BE2C (cell line): ENCODE measurements around the gene SLC9A8.

ENCODE experiments used
- DNase-seq: peaks from one replicate; pipeline ENCODE4 v3.0.0-alpha.2; 2020
- H3K27me3 ChIP-seq: fragments of 250-450 bp; sonication (Bioruptor Pico); 2 replicates; pipeline ENCODE4 v1.5.1; 2020; ENCODE audit warnings: mild to moderate bottlenecking
- H3K36me3 ChIP-seq: fragments of 250-450 bp; sonication (Bioruptor Pico); 2 replicates; pipeline ENCODE4 v1.5.1; 2020; ENCODE audit warnings: mild to moderate bottlenecking
- H3K4me1 ChIP-seq: fragments of 250-450 bp; sonication (Bioruptor Pico); 2 replicates; pipeline ENCODE4 v1.5.1; 2020
- H3K4me3 ChIP-seq: 2 replicates; pipeline ENCODE4 v1.5.1; 2011; ENCODE audit warnings: low read depth, low read length
- H3K9me3 ChIP-seq: fragments of 250-450 bp; sonication (Bioruptor Pico); 2 replicates; pipeline ENCODE4 v1.5.1; 2020
- CTCF ChIP-seq: IDR thresholded peaks from 2 replicates; pipeline ENCODE4 v1.5.1; 2012; ENCODE audit warnings: mild to moderate bottlenecking, low read depth, low read length

SLC9A8 gene

GRCh38 chr20:49878977-49879376 is 66.3 kb downstream of the SLC9A8 start:
- Histone ChIP-seq H3K4me1 (no peaks in the 10 kb centered on the region), H3K4me3 (no peak overlapping the region), H3K36me3 (no peaks in the 10 kb centered on the region; the same call in 1 of the 2 replicates), H3K9me3 (no peaks in the 10 kb centered on the region), H3K27me3 (no peaks in the 10 kb centered on the region)
- no peak for DNase-seq
- TF ChIP-seq CTCF, result no peak

GRCh38 chr20:49880177-49880576 is 67.5 kb downstream of the SLC9A8 start:
- TF ChIP-seq CTCF, result no peak
- Histone ChIP-seq H3K9me3 (no peaks in the 10 kb centered on the region), H3K4me3 (no peak overlapping the region), H3K4me1 (no peaks in the 10 kb centered on the region), H3K36me3 (no peaks in the 10 kb centered on the region; the same call in 1 of the 2 replicates), H3K27me3 (no peaks in the 10 kb centered on the region)
- no peak for DNase-seq

- Histone ChIP-seq H3K36me3 (no peaks in the 10 kb centered on the region; the same call in 1 of the 2 replicates), H3K4me1 (no peaks in the 10 kb centered on the region), H3K27me3 (no peaks in the 10 kb centered on the region), H3K9me3 (no peaks in the 10 kb centered on the region), H3K4me3 (no peak overlapping the region)
- DNase-seq, result no peak
- TF ChIP-seq CTCF, result no peak
Measured at GRCh38 chr20:49880724-49881445, 68.3 kb downstream of the SLC9A8 start.

GRCh38 chr20:49882171-49882970 is 69.7 kb downstream of the SLC9A8 start:
- no peak overlapping the region for H3K4me3 ChIP-seq
- no peaks in the 10 kb centered on the region; the same call in 1 of the 2 replicates for H3K36me3 ChIP-seq
- no peaks in the 10 kb centered on the region for H3K27me3 ChIP-seq
- no peak for DNase-seq
- no peaks in the 10 kb centered on the region for H3K4me1 ChIP-seq
- H3K9me3 ChIP-seq, result no peaks in the 10 kb centered on the region
- TF ChIP-seq CTCF, result no peak

- Histone ChIP-seq H3K4me1 (no peaks in the 10 kb centered on the region), H3K27me3 (no peaks in the 10 kb centered on the region), H3K4me3 (no peak overlapping the region), H3K9me3 (no peaks in the 10 kb centered on the region), H3K36me3 (no peaks in the 10 kb centered on the region; the same call in 1 of the 2 replicates)
- DNase-seq, result no peak
- TF ChIP-seq CTCF, result no peak
Measured at GRCh38 chr20:49883246-49883802, 70.7 kb downstream of the SLC9A8 start.
